Aorta (tissue), 5 donors: ENCODE data around the gene BAIAP2. TPM values are rescaled to one million over a fixed set of nuclear protein-coding genes. Genes with fewer than 3 reads are reported as not detected.

Source experiments
- ATAC-seq: fragments of 200-7000 bp; cut with Tn5 transposase; one replicate; pipeline ENCODE4 v1.9.1; 2022; ENCODE audit warnings: moderate library complexity; ENCODE audit not compliant: low FRiP score
- DNase-seq, 2 donors: peaks; one replicate each; pipeline ENCODE4 v3.0.0-alpha.2; 2020
- H3K27ac ChIP-seq, 2 donors: one replicate each; pipeline ENCODE4 v1.5.1; 2013; ENCODE audit warnings: low read length in 2 of 2, mild to moderate bottlenecking in 2 of 2, moderate library complexity in 2 of 2, control low read depth in 1 of 2, inconsistent platforms in 1 of 2, low read depth in 1 of 2
- H3K27me3 ChIP-seq, 2 donors: one replicate each; pipeline ENCODE4 v1.6.1; 2013; ENCODE audit warnings: control low read depth in 1 of 2, low read length in 1 of 2, mild to moderate bottlenecking in 1 of 2, moderate library complexity in 1 of 2; ENCODE audit not compliant: insufficient read depth in 2 of 2, control insufficient read depth in 1 of 2
- H3K36me3 ChIP-seq, 2 donors: one replicate each; pipeline ENCODE4 v1.6.1; 2013; ENCODE audit warnings: control low read depth in 1 of 2, low read length in 1 of 2, mild to moderate bottlenecking in 1 of 2; ENCODE audit not compliant: insufficient read depth in 2 of 2, control insufficient read depth in 1 of 2
- H3K4me1 ChIP-seq, 2 donors: one replicate each; pipeline ENCODE4 v1.6.1; 2013; ENCODE audit warnings: low read length in 2 of 2, control low read depth in 1 of 2, mild to moderate bottlenecking in 1 of 2, moderate library complexity in 1 of 2; ENCODE audit not compliant: insufficient read depth in 2 of 2, control insufficient read depth in 1 of 2
- H3K4me3 ChIP-seq, 2 donors: one replicate each; pipeline ENCODE4 v1.5.1; 2013; ENCODE audit warnings: low read length in 2 of 2, control low read depth in 1 of 2, mild to moderate bottlenecking in 1 of 2
- H3K9me3 ChIP-seq: one replicate; pipeline ENCODE4 v1.6.1; 2013; ENCODE audit warnings: mild to moderate bottlenecking, low read length; ENCODE audit not compliant: control insufficient read depth
- WGBS, 2 donors: extraction: QIAGEN DNeasy Blood & Tissue Kit; methylation state at CpG; one replicate each; pipeline ENCODE4 v1.1.7; 2013; 5-methylcytosine and 5-hydroxymethylcytosine counted together
- intact Hi-C, 2 donors: fragments of 100-400 bp; cut with DNase I; formaldehyde crosslinking; loops; one replicate each; pipeline versions ENCODE4 v1.14.2 to v1.15.0; 2022
- polyA plus RNA-seq, 2 donors: library from polyadenylated mRNA; stranded (reverse); fragments of 200-250 nt; gene quantifications; one replicate each; pipeline ENCODE4 v1.2.3, GENCODE V29; 2013
- total RNA-seq, 2 donors: library from RNA; stranded (reverse); fragmentation: NEBNext Ultra II Directional; extraction: Animal tissue kit (Norgen Biotek cat#: 25700); gene quantifications; one replicate each; pipeline ENCODE4 v1.2.1, GENCODE V29; 2021
- donor health status: healthy with polysubstance abuse.
- donor health status: Bipolar disorder and iron deficiency.
- donor health status: DM: no; HTN: no; CAD: no.
- donor health status: DM: no; HTN: no; CAD: no.
- donor health status: DM: yes; HTN: yes; CAD: no.

BAIAP2 gene
- total and polyA plus RNA-seq, 4 donors: 1.7 to 23.7 (median 14.3) TPM

- Histone ChIP-seq H3K9me3 (no peaks in the 10 kb centered on the region), H3K27me3 (peaks cover 0 to 2% of the 10 kb centered on the region in 2 donors), H3K4me1 (no peaks in the 10 kb centered on the region), H3K27ac (no peak overlapping the region), H3K4me3 (no peak overlapping the region), H3K36me3 (no peaks in the 10 kb centered on the region)
- DNase-seq (peak; percentile 49 to 77), ATAC-seq (no peak)
- intact Hi-C loops: loop anchor here in 1 of 2 donors (5.0 kb wide), 1 partner anchor 40 kb away; the partner anchor contains the start of gene CHMP6
- WGBS, 2 donors: 94 to 95% methylated on average over 41 of the region's 41 CpGs
Observed at GRCh38 chr17:81031566-81032550, 3.1 kb upstream of the BAIAP2 start.

DNA sequence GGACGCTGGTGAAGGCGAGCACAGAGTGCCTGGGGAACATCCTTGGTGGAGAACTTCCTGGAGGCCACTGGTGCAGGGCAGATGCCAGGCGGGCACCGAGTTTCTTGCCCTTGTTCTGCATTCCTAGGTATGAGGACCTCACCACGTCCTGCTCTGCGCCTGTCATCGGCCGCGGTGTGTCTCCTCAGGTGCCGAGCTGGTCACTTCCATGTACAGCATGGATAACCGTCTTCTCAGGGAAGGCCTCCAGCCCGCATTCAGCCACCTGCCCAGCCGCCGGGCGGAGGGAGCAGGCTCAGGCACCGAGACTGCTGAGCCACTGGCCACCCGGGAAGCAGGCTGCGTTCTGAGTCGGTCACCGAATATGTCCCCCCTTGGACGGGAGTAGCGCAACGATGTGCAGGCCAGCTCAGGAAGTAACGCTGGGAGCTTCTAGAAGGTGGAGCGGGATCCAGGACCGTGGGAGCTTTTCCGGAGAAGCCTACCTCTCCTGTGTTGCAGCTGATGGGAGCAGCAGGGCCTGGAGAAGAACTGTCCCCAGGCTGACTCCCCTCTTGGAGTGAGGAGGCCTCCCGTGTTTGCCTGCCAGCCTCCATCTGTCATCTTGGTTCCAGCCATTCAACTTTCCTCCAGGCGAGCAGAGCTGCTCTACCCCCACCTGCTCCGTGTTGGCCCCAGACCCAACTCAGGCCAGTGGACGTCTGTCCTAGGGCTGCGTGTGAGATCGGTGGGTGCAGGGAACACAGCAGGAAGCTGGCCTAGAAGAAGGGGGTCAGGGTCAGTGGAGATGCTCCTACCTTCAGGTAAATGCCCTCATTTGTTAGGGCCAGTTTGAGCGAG, 2.1 kb upstream of the BAIAP2 start:
- WGBS, 2 donors: 94 to 96% methylated on average over 34 of the region's 34 CpGs
- intact Hi-C loops: loop anchor here in 1 of 2 donors (5.0 kb wide), 1 partner anchor 41 kb away; the partner anchor contains the start of gene CHMP6
- no peak overlapping the region for H3K4me3 ChIP-seq
- peaks cover 0 to 2% of the 10 kb centered on the region in 2 donors for H3K27me3 ChIP-seq
- ATAC-seq: no peak
- no peak overlapping the region for H3K27ac ChIP-seq
- H3K9me3 ChIP-seq: no peaks in the 10 kb centered on the region
- H3K4me1 ChIP-seq: no peaks in the 10 kb centered on the region
- peak in 1 of 2 donors; percentile 70 for DNase-seq
- no peaks in the 10 kb centered on the region for H3K36me3 ChIP-seq

GRCh38 chr17:81033535-81034167, 1.3 kb upstream of the BAIAP2 start:
- Histone ChIP-seq H3K9me3 (no peaks in the 10 kb centered on the region), H3K36me3 (no peaks in the 10 kb centered on the region), H3K27ac (no peak overlapping the region), H3K4me1 (no peaks in the 10 kb centered on the region), H3K4me3 (no peak overlapping the region), H3K27me3 (peaks cover 0 to 2% of the 10 kb centered on the region in 2 donors)
- ATAC-seq (no peak), DNase-seq (peak; percentile 78 to 83)
- WGBS, 2 donors: 32 to 48% methylated on average over 22 of the region's 22 CpGs
- intact Hi-C loops: loop anchor here in 1 of 2 donors (5.0 kb wide), 1 partner anchor 41 kb away; the partner anchor contains the start of gene CHMP6

- Histone ChIP-seq H3K4me1 (no peaks in the 10 kb centered on the region), H3K36me3 (no peaks in the 10 kb centered on the region), H3K4me3 (peak overlapping the region; percentile 23 to 28), H3K9me3 (no peaks in the 10 kb centered on the region), H3K27ac (no peak overlapping the region), H3K27me3 (peaks cover 0 to 2% of the 10 kb centered on the region in 2 donors)
- DNase-seq (no peak), ATAC-seq (no peak)
- WGBS, 2 donors: 1 to 3% methylated on average over 46 to 49 of the region's 49 CpGs
- intact Hi-C loops: loop anchor here in 1 of 2 donors (5.0 kb wide), 1 partner anchor 42 kb away; the partner anchor contains the start of gene CHMP6
Observed at GRCh38 chr17:81034168-81034777, 678 bp upstream of the BAIAP2 start.

DNA sequence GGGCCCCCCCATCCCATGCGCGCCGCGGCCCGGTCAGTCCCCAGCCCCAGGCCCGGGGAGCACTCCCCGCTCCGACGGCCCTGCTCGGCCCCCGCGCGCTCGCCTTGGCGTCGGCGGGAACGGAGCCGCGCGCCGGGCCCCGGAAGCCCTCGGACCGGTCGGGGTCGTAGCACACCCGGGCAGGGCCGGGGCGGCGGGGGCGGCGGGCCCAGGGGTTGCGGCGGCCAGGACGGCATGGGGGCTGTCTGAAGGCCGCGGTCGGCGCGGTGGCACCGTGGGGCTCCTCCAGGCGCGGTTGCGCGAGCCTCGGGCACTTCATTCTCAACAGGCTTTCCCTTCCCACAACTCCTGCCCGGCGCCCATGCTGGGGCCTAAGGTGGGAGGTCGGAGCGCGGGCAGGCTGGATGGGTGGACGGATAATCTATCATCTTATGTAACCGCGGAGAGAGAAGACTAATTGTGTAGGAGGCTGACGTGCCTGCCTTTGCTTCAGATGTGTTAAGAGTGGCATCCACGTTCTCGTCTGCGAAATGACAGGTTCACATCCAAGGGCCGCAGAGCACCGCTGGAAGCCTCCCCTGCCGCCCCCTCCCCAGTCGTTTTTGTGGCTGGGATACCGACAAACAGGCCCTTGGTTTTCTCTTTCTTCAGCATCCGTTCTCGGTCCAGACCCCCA, 708 bp downstream of the BAIAP2 start:
- H3K4me3 ChIP-seq: peak overlapping the region in 1 of 2 donors; percentile 33
- peaks cover 0 to 2% of the 10 kb centered on the region in 2 donors for H3K27me3 ChIP-seq
- no peak overlapping the region for H3K27ac ChIP-seq
- intact Hi-C loops: loop anchor here in 1 of 2 donors (5.0 kb wide), 1 partner anchor 67 kb away; no protein-coding TSS in a partner anchor
- H3K9me3 ChIP-seq: no peaks in the 10 kb centered on the region
- no peaks in the 10 kb centered on the region for H3K4me1 ChIP-seq
- DNase-seq: no peak
- ATAC-seq: no peak
- 18 to 27% methylated on average over 57 to 66 of the region's 66 CpGs for WGBS, 2 donors
- no peaks in the 10 kb centered on the region for H3K36me3 ChIP-seq

- no peaks in the 10 kb centered on the region for H3K4me1 ChIP-seq
- ATAC-seq (no peak), DNase-seq (no peak)
- WGBS, 2 donors: 55 to 66% methylated on average over 24 of the region's 24 CpGs
- no peaks in the 10 kb centered on the region for H3K9me3 ChIP-seq
- peaks cover 0 to 2% of the 10 kb centered on the region in 2 donors for H3K27me3 ChIP-seq
- no peak overlapping the region for H3K4me3 ChIP-seq
- H3K27ac ChIP-seq: no peak overlapping the region
- no peaks in the 10 kb centered on the region for H3K36me3 ChIP-seq
- intact Hi-C loops: loop anchor here in 1 of 2 donors (5.0 kb wide), 1 partner anchor 66 kb away; no protein-coding TSS in a partner anchor
Observed at GRCh38 chr17:81036197-81036941, 1.4 kb downstream of the BAIAP2 start.
